GM21367 (cell line): ENCODE results near the gene UNC5A.

Experiments used
- ATAC-seq: cut with Tn5 transposase; IDR thresholded peaks from one replicate; pipeline ENCODE4 v1.9.1; 2021; ENCODE audit not compliant: unreplicated experiment

Gene UNC5A

GRCh38 chr5:176810081-176810597, at the start of gene UNC5A:
TSS of gene UNC5A (plus strand) at chr5:176810559. CDS start at chr5:176810751, 192 bp downstream.
- ATAC-seq, result no peak

- no peak for ATAC-seq
Measured at GRCh38 chr5:176761755-176762154, 48.6 kb upstream of the UNC5A start.

- ATAC-seq, result no peak
Measured at GRCh38 chr5:176762489-176762888, 47.9 kb upstream of the UNC5A start.

GRCh38 chr5:176765687-176766086, 44.7 kb upstream of the UNC5A start:
- no peak for ATAC-seq

- no peak for ATAC-seq
Measured at GRCh38 chr5:176768174-176768970, 42.0 kb upstream of the UNC5A start.

GRCh38 chr5:176769911-176770310, 40.4 kb upstream of the UNC5A start:
- no peak for ATAC-seq

GRCh38 chr5:176770431-176770830, 39.9 kb upstream of the UNC5A start:
- no peak for ATAC-seq

- ATAC-seq, result no peak
Measured at GRCh38 chr5:176771102-176771845, 39.1 kb upstream of the UNC5A start.

GRCh38 chr5:176772271-176773210, 37.8 kb upstream of the UNC5A start:
- ATAC-seq, result no peak

- ATAC-seq, result no peak
Measured at GRCh38 chr5:176773408-176774035, 36.8 kb upstream of the UNC5A start.

GRCh38 chr5:176774216-176775171, 35.9 kb upstream of the UNC5A start:
- no peak for ATAC-seq

- no peak for ATAC-seq
Measured at GRCh38 chr5:176775409-176775808, 35.0 kb upstream of the UNC5A start.

GRCh38 chr5:176776141-176776865, 34.1 kb upstream of the UNC5A start:
- no peak for ATAC-seq

- no peak for ATAC-seq
Measured at GRCh38 chr5:176776916-176777315, 33.4 kb upstream of the UNC5A start.

- ATAC-seq, result no peak
Measured at GRCh38 chr5:176778921-176779465, 31.4 kb upstream of the UNC5A start.

- ATAC-seq, result no peak
Measured at GRCh38 chr5:176779537-176779936, 30.8 kb upstream of the UNC5A start.

GRCh38 chr5:176780176-176781053, 29.9 kb upstream of the UNC5A start:
- ATAC-seq, result no peak

GRCh38 chr5:176781054-176781375, 29.3 kb upstream of the UNC5A start:
- no peak for ATAC-seq
